ENCODE measurements around the gene RAET1L. TPM values are rescaled to one million over a fixed set of nuclear protein-coding genes. Genes with fewer than 3 reads are reported as not detected.
"Not testable (repeated sequence)": the region's sequence is repeated elsewhere in the genome, so short reads cannot be mapped to it uniquely, and the experiment has no call there.

The RAET1L gene
- total RNA-seq, 1 donor from 2014 or later: 30.4 TPM

DNA sequence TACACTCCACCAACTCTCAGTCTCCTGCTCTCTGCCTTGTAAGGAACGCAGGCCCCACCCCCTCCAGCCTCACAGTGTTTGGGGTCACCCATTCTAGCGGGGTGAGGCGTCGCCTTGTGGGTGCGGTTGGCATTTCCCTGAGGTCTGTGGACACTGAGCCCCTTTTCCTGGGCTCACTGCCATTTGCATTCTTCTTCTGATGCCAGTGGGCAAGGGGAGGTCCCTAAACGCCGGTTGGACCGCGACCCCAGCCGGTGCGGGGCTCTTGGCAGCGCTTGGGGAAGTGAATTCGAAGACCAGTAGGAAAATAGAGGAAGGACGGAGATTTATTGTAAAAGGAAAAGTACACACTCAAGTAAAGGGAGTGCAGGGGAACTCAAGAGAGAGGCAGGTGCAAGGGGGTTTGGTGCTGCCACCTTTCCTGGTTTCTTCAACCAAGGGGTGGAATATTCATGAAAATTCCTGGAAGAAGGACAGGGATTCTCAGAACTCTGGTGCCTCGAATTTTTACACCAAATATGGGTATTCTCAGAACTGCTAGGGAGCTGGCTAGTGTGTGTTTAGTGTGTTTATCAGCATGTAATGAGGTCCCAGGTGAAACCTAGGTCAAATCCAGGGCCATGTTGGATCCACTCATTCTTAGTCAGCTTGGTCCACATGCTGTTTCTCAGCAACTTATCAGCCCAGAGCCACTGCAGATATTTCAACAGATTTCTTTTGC, 9.9 kb downstream of the RAET1L start:
- peak; percentile 49 for ATAC-seq

DNA sequence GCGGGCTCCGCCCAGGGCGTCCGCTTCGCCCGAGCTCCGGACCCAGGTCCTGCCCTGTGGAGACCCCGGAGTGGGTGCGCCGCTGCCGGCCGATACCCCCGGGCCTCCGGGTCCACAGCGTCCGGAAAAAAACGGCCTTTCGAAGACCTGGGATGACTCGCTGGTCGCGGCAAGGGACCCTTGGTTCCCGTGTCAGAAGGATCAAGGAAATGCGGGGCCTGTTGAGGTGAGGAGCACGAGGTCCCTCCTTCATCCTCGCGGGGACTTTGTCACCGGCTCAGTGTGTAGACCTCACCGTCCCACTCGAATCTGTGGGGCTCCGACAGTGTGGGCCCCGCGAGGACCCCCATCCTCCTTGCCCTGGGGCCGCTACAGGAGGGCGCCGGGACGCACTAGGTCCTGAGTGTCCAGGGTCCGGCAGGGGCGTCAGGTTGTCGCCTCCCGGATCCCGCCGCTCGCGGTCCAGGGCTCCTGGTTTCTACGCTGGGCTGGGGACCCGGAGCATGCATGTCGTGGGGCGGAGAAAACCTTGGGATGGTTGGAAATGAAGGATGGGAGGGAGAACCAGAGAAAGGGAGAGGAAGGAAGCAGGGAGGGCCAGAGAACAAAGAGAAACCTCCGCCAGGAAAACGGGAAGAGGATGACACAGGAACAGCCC, 10.6 kb downstream of the RAET1L start:
- peak; percentile 17 for ATAC-seq

DNA sequence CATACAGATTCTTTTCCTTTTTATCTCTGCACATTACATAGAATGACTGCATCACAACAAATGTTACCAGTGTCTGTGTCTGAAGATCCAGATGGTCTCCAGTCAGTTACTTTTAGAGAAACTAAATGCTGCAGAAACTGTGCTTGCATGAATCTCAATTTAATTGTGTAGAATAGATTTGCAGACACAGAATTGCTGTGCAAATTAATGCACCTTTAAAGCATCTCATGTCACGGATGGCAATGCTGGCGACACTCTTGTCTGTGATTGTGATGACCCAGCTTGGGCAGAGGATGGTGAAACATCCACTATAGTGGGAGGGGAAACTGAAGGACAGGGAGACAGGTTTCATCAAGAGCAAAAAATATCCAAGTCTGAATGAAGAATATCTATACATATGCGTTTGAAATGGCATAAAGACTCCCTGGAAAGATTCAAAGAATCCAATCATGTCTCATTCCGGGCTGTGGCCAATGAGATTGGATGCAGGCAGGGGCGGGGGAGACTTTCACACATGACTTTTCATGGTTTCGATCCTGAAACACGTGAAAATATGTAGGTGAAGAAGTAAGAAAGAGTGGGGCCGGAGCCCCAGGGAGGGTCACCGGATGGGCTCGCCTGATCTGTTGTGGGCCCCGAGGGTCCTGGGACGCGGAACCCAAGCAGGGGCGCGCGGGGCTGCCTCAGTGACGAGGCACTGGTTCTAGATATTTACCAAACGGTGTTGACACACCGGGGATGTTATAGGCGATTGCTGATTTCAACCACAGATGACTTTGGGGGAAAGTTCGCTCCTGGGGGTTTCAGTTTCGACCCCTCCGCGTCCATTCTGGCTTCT, 11.3 kb downstream of the RAET1L start:
- ATAC-seq: not testable (repeated sequence)

DNA sequence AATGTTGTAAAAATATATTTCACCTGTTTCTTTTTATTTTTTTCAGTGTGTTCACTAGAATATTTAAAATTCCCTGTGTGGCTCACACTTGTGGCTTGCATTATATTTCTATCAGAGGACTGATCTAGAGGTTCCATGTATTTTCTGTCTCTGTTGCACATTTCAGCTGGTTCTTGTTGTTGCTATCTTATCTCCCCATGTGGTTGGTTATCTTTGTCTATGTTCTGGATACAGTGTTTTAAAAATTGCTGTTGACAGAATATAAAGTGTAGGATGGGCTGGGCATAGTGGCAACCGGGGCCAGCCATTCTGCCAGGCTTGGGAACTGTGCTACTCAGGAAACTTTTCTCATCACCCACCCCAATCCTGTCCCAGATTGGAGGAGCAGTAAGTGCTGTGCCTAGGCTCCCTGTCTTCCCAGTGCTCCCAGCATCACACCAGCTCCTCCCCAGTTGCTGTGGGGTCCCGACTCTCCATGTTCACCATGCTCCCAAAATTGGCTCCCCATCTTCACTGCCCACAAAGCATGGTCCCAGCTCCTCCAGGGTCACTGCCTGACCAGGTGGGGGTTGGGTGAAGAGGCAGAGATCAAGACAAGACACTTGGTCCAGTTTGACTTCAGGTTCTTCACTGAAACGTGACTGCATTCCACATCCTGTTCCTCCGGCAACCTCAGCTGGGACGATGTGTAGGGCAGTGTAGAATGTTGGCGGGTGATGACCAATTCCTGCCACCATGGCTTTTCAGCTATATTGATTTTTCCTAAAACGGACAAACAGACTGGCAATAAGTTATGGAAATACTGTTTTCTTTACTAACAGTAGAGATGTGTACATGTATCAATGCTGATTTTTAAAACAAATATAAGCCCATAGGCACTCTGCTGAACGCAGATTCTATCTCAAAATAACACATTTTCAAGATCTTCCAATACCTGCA, 12.2 kb downstream of the RAET1L start:
- ATAC-seq: not testable (repeated sequence)

- ATAC-seq: peak; percentile 48
These were observed 16.7 kb downstream of the RAET1L start for GRCh38 chr6:150008588-150008987.

DNA sequence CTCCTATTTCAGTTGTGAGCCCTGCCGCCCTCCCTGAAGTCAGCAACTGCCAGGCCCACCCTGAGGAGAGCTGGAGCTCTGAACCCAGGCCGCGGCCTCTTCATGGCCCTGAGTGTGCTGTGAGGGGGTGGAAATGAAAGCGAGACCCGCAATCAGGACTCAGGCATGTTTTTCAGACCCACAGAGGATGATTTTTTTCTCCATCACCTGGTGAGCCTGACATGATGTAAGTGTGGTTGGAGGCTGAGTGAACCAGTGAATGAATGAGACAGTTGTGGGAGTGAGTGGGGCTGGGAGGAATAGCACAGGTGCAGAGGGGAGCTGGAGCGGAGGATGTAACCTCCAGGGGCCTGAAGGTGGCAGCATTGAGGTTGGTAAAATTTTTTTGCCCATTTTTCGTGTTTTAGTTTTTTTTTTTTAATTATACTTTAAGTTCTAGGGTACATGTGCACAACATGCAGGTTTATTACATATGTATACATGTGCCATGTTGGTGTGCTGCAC, 18.3 kb downstream of the RAET1L start:
- no peak for ATAC-seq

DNA sequence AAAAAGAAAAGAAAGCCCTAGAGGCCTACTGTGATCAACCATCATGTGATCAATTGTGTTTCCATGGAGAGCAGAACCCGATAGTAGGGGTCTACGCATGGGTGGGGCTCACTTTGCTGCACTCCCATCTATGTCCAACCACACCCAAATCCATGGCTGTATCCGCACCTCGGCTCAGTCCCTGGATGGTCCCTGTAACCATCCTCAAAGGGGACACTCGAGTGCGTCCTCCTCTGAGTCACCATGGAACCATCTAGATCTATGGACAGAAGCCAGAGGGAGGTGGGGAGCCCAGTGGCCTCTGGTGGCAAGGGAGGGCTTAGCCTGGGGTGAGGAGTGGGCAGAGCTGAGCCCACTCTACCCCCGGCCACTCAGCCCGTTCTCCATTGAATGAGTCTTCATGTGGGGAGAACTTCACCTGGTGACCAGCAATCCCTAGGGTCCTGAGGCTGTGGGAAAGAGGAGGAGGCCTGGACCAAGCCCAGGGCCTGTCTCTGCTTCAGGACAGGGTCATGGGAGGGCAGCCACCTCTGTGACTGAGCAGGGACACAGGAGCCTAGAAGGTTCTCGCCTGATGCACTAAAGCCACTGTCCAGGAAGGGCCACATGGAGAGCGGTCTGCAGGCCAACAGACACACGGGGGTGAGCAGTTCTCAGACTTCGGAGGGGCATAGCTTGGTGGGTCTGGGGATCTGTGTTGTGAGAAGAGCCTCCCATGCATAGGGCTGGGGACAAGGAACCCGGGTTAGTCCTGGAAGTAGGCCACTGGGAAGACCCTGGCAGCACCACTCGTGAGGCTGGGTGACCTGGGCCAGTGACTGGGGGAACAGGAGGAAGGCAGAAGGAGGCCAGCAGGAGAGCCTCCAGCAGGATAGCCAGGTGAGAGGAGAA, 19.3 kb downstream of the RAET1L start:
- no peak for ATAC-seq

- peak; percentile 93 for ATAC-seq
These were observed 20.3 kb downstream of the RAET1L start for GRCh38 chr6:150004783-150005717.

GRCh38 chr6:150004101-150004782, 21.1 kb downstream of the RAET1L start:
- ATAC-seq: peak; percentile 25

- ATAC-seq: not testable (repeated sequence)
These were observed 21.7 kb downstream of the RAET1L start for GRCh38 chr6:150003599-150003998.

- no peak for ATAC-seq
These were observed 22.6 kb downstream of the RAET1L start for GRCh38 chr6:150002710-150003109.

GRCh38 chr6:150001295-150002008, 23.9 kb downstream of the RAET1L start:
- no peak for ATAC-seq

DNA sequence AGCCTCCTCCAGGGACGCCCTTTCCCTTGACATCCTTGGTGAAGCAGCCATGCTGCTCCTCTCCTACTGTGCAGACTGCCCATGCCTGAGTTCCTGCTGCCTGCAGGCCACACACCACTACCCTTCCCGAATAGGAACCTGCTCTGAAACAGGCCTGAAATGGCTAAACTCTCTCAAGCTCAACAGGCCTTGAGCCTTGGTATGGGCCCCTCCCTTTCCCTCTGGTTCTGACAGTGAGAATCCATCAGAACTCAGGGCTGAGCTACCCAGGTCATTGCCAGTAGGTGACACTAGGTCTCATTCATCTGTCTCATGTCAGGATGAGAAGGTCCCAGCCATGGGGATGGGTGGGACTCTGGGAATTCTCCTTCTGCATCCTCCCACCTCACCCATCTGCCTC, 25.7 kb downstream of the RAET1L start:
- no peak for ATAC-seq

- no peak for ATAC-seq
These were observed 29.4 kb downstream of the RAET1L start for GRCh38 chr6:149995971-149996370.

GRCh38 chr6:149995235-149995750, 30.0 kb downstream of the RAET1L start:
- ATAC-seq: no peak

- no peak for ATAC-seq
These were observed 33.5 kb downstream of the RAET1L start for GRCh38 chr6:149991838-149992237.

DNA sequence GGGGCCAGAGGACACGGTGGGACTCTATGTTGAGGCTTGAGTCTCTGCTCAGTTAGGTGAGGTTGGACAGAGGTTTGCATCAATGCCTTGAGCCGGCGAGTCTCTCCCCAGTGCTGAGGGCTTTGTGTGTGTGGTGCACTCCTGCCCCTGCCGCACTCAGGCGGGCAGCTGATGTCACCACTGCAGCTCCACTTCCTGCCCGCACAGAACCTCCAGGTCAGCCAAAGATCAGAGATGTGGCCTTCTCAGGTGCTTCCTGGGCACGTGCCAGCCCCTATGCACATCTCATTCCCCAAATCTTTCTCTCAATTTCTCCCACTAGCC, 33.9 kb downstream of the RAET1L start:
- peak; percentile 15 for ATAC-seq

Data from esophagus mucosa (tissue), 1 donor.